Trophoblast cell (in vitro differentiated cells and primary cell): ENCODE results near the gene ITPR1.

Source experiments
- DNase-seq, 2 donors: peaks; one replicate each; pipeline ENCODE4 v3.0.0-alpha.2; 2016
- H2AFZ ChIP-seq: 2 replicates; pipeline ENCODE4 v1.6.1; 2013; ENCODE audit warnings: low read length, moderate library complexity, mild to moderate bottlenecking; ENCODE audit not compliant: insufficient read depth, poor library complexity
- H2AK5ac ChIP-seq: 2 replicates; pipeline ENCODE4 v1.6.1; 2013; ENCODE audit warnings: mild to moderate bottlenecking, low read length
- H2BK120ac ChIP-seq: 2 replicates; pipeline ENCODE4 v1.6.1; 2013; ENCODE audit warnings: low read length, mild to moderate bottlenecking, moderate library complexity; ENCODE audit not compliant: insufficient read depth, poor library complexity
- H2BK12ac ChIP-seq: 2 replicates; pipeline ENCODE4 v1.6.1; 2013; ENCODE audit warnings: mild to moderate bottlenecking, low read length, moderate library complexity
- H2BK5ac ChIP-seq: 2 replicates; pipeline ENCODE4 v1.6.1; 2013; ENCODE audit warnings: low read length, low read depth, moderate library complexity, mild to moderate bottlenecking; ENCODE audit not compliant: poor library complexity
- H3K14ac ChIP-seq: 2 replicates; pipeline ENCODE4 v1.6.1; 2013; ENCODE audit warnings: mild to moderate bottlenecking, low read length
- H3K18ac ChIP-seq: 2 replicates; pipeline ENCODE4 v1.6.1; 2013; ENCODE audit warnings: mild to moderate bottlenecking, low read length
- H3K23ac ChIP-seq: 2 replicates; pipeline ENCODE4 v1.6.1; 2013; ENCODE audit warnings: low read length
- H3K27ac ChIP-seq: 2 replicates; pipeline ENCODE4 v1.5.1; 2013; ENCODE audit warnings: low read depth, mild to moderate bottlenecking, inconsistent platforms, low read length, moderate library complexity
- H3K27me3 ChIP-seq: 2 replicates; pipeline ENCODE4 v1.6.1; 2013; ENCODE audit warnings: inconsistent platforms, mild to moderate bottlenecking, low read length, moderate library complexity; ENCODE audit not compliant: insufficient read depth
- H3K36me3 ChIP-seq, 2 experiments: 1 replicate in 1 of 2; 2 replicates in 1 of 2; pipeline ENCODE4 v1.6.1; 2013; ENCODE audit warnings: low read length in 2 of 2, mild to moderate bottlenecking in 2 of 2, moderate library complexity in 1 of 2; ENCODE audit not compliant: insufficient read depth in 2 of 2, control insufficient read depth in 1 of 2
- H3K4ac ChIP-seq: 2 replicates; pipeline ENCODE4 v1.6.1; 2013; ENCODE audit warnings: low read depth, mild to moderate bottlenecking, low read length, moderate library complexity
- H3K4me1 ChIP-seq, 2 experiments: 1 replicate in 1 of 2; 2 replicates in 1 of 2; pipeline ENCODE4 v1.6.1; 2013; ENCODE audit warnings: low read length in 2 of 2, mild to moderate bottlenecking in 2 of 2, moderate library complexity in 1 of 2; ENCODE audit not compliant: insufficient read depth in 2 of 2, control insufficient read depth in 1 of 2
- H3K4me2 ChIP-seq: 2 replicates; pipeline ENCODE4 v1.6.1; 2013; ENCODE audit warnings: inconsistent platforms, mild to moderate bottlenecking, low read length, moderate library complexity
- H3K4me3 ChIP-seq: 2 replicates; pipeline ENCODE4 v1.5.1; 2013; ENCODE audit warnings: mild to moderate bottlenecking, low read depth, low read length, inconsistent platforms
- H3K79me1 ChIP-seq: one replicate; pipeline ENCODE4 v1.6.1; 2013; ENCODE audit warnings: low read length
- H3K79me2 ChIP-seq: 2 replicates; pipeline ENCODE4 v1.6.1; 2013; ENCODE audit warnings: low read length, mild to moderate bottlenecking; ENCODE audit not compliant: control insufficient read depth, insufficient read depth, poor library complexity
- H3K9ac ChIP-seq: 2 replicates; pipeline ENCODE4 v1.6.1; 2013; ENCODE audit warnings: mild to moderate bottlenecking, low read length
- H3K9me3 ChIP-seq: 2 replicates; pipeline ENCODE4 v1.6.1; 2013; ENCODE audit warnings: low read depth, mild to moderate bottlenecking, control low read depth, inconsistent platforms, low read length; ENCODE audit not compliant: insufficient read depth
- H4K12ac ChIP-seq: 2 replicates; pipeline ENCODE4 v1.6.1; 2013; ENCODE audit warnings: low read depth, mild to moderate bottlenecking, low read length, moderate library complexity
- H4K8ac ChIP-seq: 2 replicates; pipeline ENCODE4 v1.6.1; 2013; ENCODE audit warnings: low read depth, mild to moderate bottlenecking, low read length, moderate library complexity
- H4K91ac ChIP-seq: one replicate; pipeline ENCODE4 v1.6.1; 2013; ENCODE audit warnings: low read depth, mild to moderate bottlenecking, low read length, moderate library complexity
- WGBS: extraction: QIAGEN DNeasy Blood & Tissue Kit; methylation state at CpG from one replicate; pipeline ENCODE4 v1.1.7; 2013; ENCODE audit warnings: missing lambda C conversion rate; ENCODE audit not compliant: insufficient read length, insufficient coverage; ENCODE audit errors: extremely low coverage; 5-methylcytosine and 5-hydroxymethylcytosine counted together

Gene ITPR1

GRCh38 chr3:4894891-4895530, 401.9 kb downstream of the ITPR1 start:
- H3K27me3 ChIP-seq = no peaks in the 10 kb centered on the region
- peak; percentile 16 to 43 for DNase-seq
- no peak overlapping the region for H3K18ac ChIP-seq
- no peak overlapping the region for H4K8ac ChIP-seq
- no peaks in the 10 kb centered on the region for H3K36me3 ChIP-seq
- H2BK120ac ChIP-seq = no peak overlapping the region
- no peak overlapping the region for H3K4me2 ChIP-seq
- H3K79me1 ChIP-seq = peaks cover 4% of the 10 kb centered on the region
- no peak overlapping the region for H4K12ac ChIP-seq
- no CpG with 5 or more reads among the region's 10 CpGs for whole genome bisulfite sequencing
- no peak overlapping the region for H4K91ac ChIP-seq
- H3K79me2 ChIP-seq = no peaks in the 10 kb centered on the region
- H2BK5ac ChIP-seq = no peak overlapping the region
- no peaks in the 10 kb centered on the region for H3K9me3 ChIP-seq
- H3K9ac ChIP-seq = no peak overlapping the region
- no peak overlapping the region for H2BK12ac ChIP-seq
- no peak overlapping the region for H3K14ac ChIP-seq
- no peak overlapping the region for H3K4me3 ChIP-seq
- no peak overlapping the region for H2AK5ac ChIP-seq
- H3K23ac ChIP-seq = no peak overlapping the region
- no peak overlapping the region for H3K4ac ChIP-seq
- H3K4me1 ChIP-seq = peaks cover 6 to 12% of the 10 kb centered on the region in 2 experiments
- no peak overlapping the region for H2AFZ ChIP-seq
- H3K27ac ChIP-seq = no peak overlapping the region

DNA sequence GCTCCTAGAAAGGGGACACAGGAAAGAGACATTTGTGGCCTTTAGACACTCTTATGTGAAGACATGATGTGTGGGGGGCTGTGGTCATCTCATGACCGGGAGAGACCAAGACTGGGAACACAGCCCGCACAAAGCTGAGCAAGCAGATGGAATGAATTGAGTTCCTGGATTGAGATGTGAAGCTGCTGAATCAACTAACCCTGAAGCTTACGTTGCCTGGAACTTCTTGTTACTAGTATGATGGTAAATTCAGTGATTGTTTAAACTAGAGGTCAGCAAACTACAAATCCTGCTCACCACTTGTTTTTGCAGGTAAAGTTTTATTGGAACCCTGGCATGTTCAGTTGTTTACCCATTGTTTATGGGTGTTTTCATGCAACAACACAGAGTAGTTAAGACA, 402.7 kb downstream of the ITPR1 start:
- Histone ChIP-seq H2AK5ac (no peak overlapping the region), H3K18ac (no peak overlapping the region), H2BK12ac (peak overlapping the region; percentile 61), H3K9ac (no peak overlapping the region), H4K12ac (no peak overlapping the region), H3K23ac (no peak overlapping the region), H2AFZ (no peak overlapping the region), H2BK5ac (no peak overlapping the region), H3K79me1 (peaks cover 5% of the 10 kb centered on the region), H3K4me1 (peaks cover 11 to 13% of the 10 kb centered on the region in 2 experiments), H4K91ac (no peak overlapping the region), H3K4me2 (no peak overlapping the region), H3K79me2 (no peaks in the 10 kb centered on the region), H4K8ac (no peak overlapping the region), H3K36me3 (no peaks in the 10 kb centered on the region), H3K9me3 (no peaks in the 10 kb centered on the region), H3K4me3 (no peak overlapping the region), H3K27me3 (no peaks in the 10 kb centered on the region), H3K27ac (no peak overlapping the region), H3K4ac (no peak overlapping the region), H3K14ac (no peak overlapping the region), H2BK120ac (no peak overlapping the region)
- no CpG with 5 or more reads among the region's 3 CpGs for WGBS
- no peak for DNase-seq
